G401.6 (cell line): ENCODE data around the gene GPX2.

Source experiments
- FAIRE-seq: peaks from 2 replicates; lab custom pipeline; 2012; peaks lifted over from hg19 to GRCh38; lab: Jason Lieb, UNC

GPX2 gene

GRCh38 chr14:64942531-64943111 lies at the start of gene GPX2:
TSS of gene GPX2 (minus strand) at chr14:64942745. CDS start at chr14:64942726, 19 bp downstream.
- no peak for FAIRE-seq

GRCh38 chr14:64990939-64991338 lies 48.4 kb upstream of the GPX2 start:
- FAIRE-seq: no peak

GRCh38 chr14:64990296-64990695 lies 47.8 kb upstream of the GPX2 start:
- FAIRE-seq: no peak

- no peak for FAIRE-seq
Observed at GRCh38 chr14:64987438-64987767, 44.9 kb upstream of the GPX2 start.

- peak; percentile 87 for FAIRE-seq
Observed at GRCh38 chr14:64986648-64987437, 44.3 kb upstream of the GPX2 start, which contains the start of gene FNTB. TSS of gene FNTB (plus strand) at chr14:64986895. CDS start at chr14:64986954, 59 bp downstream.

GRCh38 chr14:64983439-64984310 lies 41.1 kb upstream of the GPX2 start:
- FAIRE-seq: peak; percentile 95

- no peak for FAIRE-seq
Observed at GRCh38 chr14:64979336-64980074, 37.0 kb upstream of the GPX2 start.

- no peak for FAIRE-seq
Observed at GRCh38 chr14:64974563-64974962, 32.0 kb upstream of the GPX2 start.

GRCh38 chr14:64973826-64974225 lies 31.3 kb upstream of the GPX2 start:
- FAIRE-seq: no peak

GRCh38 chr14:64973026-64973442 lies 30.5 kb upstream of the GPX2 start:
- no peak for FAIRE-seq

- no peak for FAIRE-seq
Observed at GRCh38 chr14:64971943-64972791, 29.6 kb upstream of the GPX2 start, which contains the start of gene RAB15. TSS of gene RAB15 (minus strand) at chr14:64972336. CDS start at chr14:64972076, 260 bp downstream.

GRCh38 chr14:64971491-64971942 lies 29.0 kb upstream of the GPX2 start:
- no peak for FAIRE-seq

- FAIRE-seq: no peak
Observed at GRCh38 chr14:64970776-64971477, 28.4 kb upstream of the GPX2 start.

- FAIRE-seq: no peak
Observed at GRCh38 chr14:64970041-64970440, 27.5 kb upstream of the GPX2 start.

GRCh38 chr14:64968651-64969050 lies 26.1 kb upstream of the GPX2 start:
- FAIRE-seq: no peak

- no peak for FAIRE-seq
Observed at GRCh38 chr14:64968167-64968566, 25.6 kb upstream of the GPX2 start.

- no peak for FAIRE-seq
Observed at GRCh38 chr14:64966976-64967375, 24.4 kb upstream of the GPX2 start.

- FAIRE-seq: no peak
Observed at GRCh38 chr14:64965356-64966000, 22.9 kb upstream of the GPX2 start.

- FAIRE-seq: no peak
Observed at GRCh38 chr14:64963611-64964010, 21.1 kb upstream of the GPX2 start.

GRCh38 chr14:64960762-64961276 lies 18.3 kb upstream of the GPX2 start:
- no peak for FAIRE-seq
